NT2/D1 (cell line): ENCODE measurements around the gene KIAA1958.

ENCODE experiments used
- DNase-seq: peaks from one replicate; pipeline ENCODE4 v3.0.0-alpha.2; 2011; ENCODE audit warnings: low read depth, low spot score
- H3K27me3 ChIP-seq: 2 replicates; pipeline ENCODE4 v1.6.0; 2011; ENCODE audit warnings: mild to moderate bottlenecking; ENCODE audit not compliant: insufficient read length, insufficient read depth
- H3K36me3 ChIP-seq: 2 replicates; pipeline ENCODE4 v1.6.1; 2011; ENCODE audit warnings: mild to moderate bottlenecking, low read length, mixed read lengths; ENCODE audit not compliant: insufficient read depth, insufficient read length
- H3K4me1 ChIP-seq: 2 replicates; pipeline ENCODE4 v1.5.1; 2011; ENCODE audit not compliant: insufficient read depth, insufficient read length
- H3K4me3 ChIP-seq: 2 replicates; pipeline ENCODE4 v1.5.1; 2011; ENCODE audit warnings: low read depth; ENCODE audit not compliant: insufficient read length
- H3K9ac ChIP-seq: 2 replicates; pipeline ENCODE4 v1.6.0; 2011; ENCODE audit warnings: low read depth; ENCODE audit not compliant: insufficient read length
- H3K9me3 ChIP-seq: 2 replicates; pipeline ENCODE4 v1.5.1; 2011; ENCODE audit warnings: mild to moderate bottlenecking, low read length; ENCODE audit not compliant: insufficient read depth
- SUZ12 ChIP-seq: IDR thresholded peaks from 2 replicates; pipeline ENCODE4 v1.6.1; 2011; ENCODE audit not compliant: insufficient read length, insufficient read depth; ENCODE audit errors: extremely low read depth
- YY1 ChIP-seq: IDR thresholded peaks from 2 replicates; pipeline ENCODE4 v1.6.1; 2011; ENCODE audit not compliant: insufficient read length, insufficient read depth
- ZNF274 ChIP-seq: IDR thresholded peaks from 2 replicates; pipeline ENCODE4 v1.6.1; 2011; ENCODE audit warnings: mild to moderate bottlenecking, low read depth, low read length

The KIAA1958 gene

GRCh38 chr9:112542593-112543292, 56.1 kb downstream of the KIAA1958 start:
- no peak for DNase-seq
- Histone ChIP-seq H3K9me3 (peaks cover 10% of the 10 kb centered on the region), H3K27me3 (no peaks in the 10 kb centered on the region), H3K4me3 (no peak overlapping the region), H3K36me3 (no peaks in the 10 kb centered on the region), H3K9ac (no peak overlapping the region), H3K4me1 (no peaks in the 10 kb centered on the region)
- TF ChIP-seq SUZ12 (no peak), YY1 (no peak), ZNF274 (no peak)

DNA sequence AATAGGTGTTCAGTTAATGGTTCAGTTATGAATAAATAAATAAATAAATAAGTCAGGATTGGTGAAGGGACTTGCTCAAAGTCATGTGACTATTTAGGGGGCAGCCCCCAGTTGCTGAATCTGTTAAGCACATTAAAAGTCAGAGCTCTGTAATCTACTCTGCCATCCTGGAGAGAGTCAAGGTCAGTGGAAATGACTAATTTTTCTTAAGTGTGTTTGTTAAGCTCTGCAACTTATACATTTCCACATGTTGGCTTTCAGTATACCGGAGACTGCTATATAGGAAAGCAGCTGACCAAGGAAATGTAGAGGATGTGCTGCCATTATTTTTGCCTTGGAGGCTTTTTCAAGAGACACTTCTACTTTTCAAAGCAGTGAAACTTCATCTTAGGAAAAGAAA, 57.9 kb downstream of the KIAA1958 start:
- TF ChIP-seq ZNF274, result no peak
- no peak for TF ChIP-seq SUZ12
- no peak for TF ChIP-seq YY1
- peaks cover 21% of the 10 kb centered on the region for H3K9me3 ChIP-seq
- no peak overlapping the region for H3K9ac ChIP-seq
- H3K36me3 ChIP-seq, result no peaks in the 10 kb centered on the region
- no peak for DNase-seq
- no peak overlapping the region for H3K4me3 ChIP-seq
- peaks cover 2% of the 10 kb centered on the region for H3K4me1 ChIP-seq
- no peaks in the 10 kb centered on the region for H3K27me3 ChIP-seq

GRCh38 chr9:112545237-112545636, 58.6 kb downstream of the KIAA1958 start:
- no peak overlapping the region for H3K9ac ChIP-seq
- no peak overlapping the region for H3K4me3 ChIP-seq
- H3K4me1 ChIP-seq, result peaks cover 2% of the 10 kb centered on the region
- peaks cover 21% of the 10 kb centered on the region for H3K9me3 ChIP-seq
- H3K36me3 ChIP-seq, result no peaks in the 10 kb centered on the region
- H3K27me3 ChIP-seq, result no peaks in the 10 kb centered on the region
- DNase-seq, result no peak
- TF ChIP-seq SUZ12 (no peak), ZNF274 (no peak), YY1 (no peak)

- TF ChIP-seq SUZ12, result no peak
- no peak for TF ChIP-seq ZNF274
- TF ChIP-seq YY1, result no peak
- Histone ChIP-seq H3K27me3 (no peaks in the 10 kb centered on the region), H3K9me3 (peaks cover 21% of the 10 kb centered on the region), H3K36me3 (no peaks in the 10 kb centered on the region), H3K4me3 (no peak overlapping the region), H3K4me1 (peaks cover 2% of the 10 kb centered on the region), H3K9ac (no peak overlapping the region)
- no peak for DNase-seq
These were observed 59.8 kb downstream of the KIAA1958 start for GRCh38 chr9:112546149-112547012.

DNA sequence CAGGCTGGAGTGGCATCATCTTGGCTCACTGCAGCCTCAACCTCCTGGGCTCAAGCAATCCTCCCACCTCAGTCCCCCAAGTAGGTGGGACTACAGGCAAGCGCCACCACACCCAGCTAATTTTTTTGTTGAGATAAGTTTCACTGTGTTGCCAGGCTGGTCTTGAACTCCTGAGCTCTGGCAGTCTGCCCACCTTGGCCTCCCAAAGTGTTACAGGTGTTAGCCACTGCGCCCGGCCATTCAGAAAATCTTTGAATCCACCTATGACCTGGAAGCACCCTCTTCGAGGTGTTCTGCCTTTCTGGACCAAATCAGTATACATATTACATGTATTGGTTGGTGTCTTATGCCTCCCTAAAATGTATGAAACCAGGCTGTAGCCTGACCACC, 61.4 kb downstream of the KIAA1958 start:
- TF ChIP-seq SUZ12 (no peak), ZNF274 (no peak), YY1 (no peak)

GRCh38 chr9:112548836-112549595, 62.4 kb downstream of the KIAA1958 start:
- Histone ChIP-seq H3K4me1 (peaks cover 2% of the 10 kb centered on the region), H3K9ac (no peak overlapping the region), H3K36me3 (no peaks in the 10 kb centered on the region), H3K9me3 (peaks cover 21% of the 10 kb centered on the region), H3K4me3 (no peak overlapping the region), H3K27me3 (no peaks in the 10 kb centered on the region)
- no peak for TF ChIP-seq SUZ12
- TF ChIP-seq YY1, result no peak
- no peak for TF ChIP-seq ZNF274
- DNase-seq, result no peak

More for the DNA sequence above, 61.4 kb downstream of the KIAA1958 start:
- H3K9me3 ChIP-seq, result peaks cover 21% of the 10 kb centered on the region
- no peak for DNase-seq
- H3K36me3 ChIP-seq, result no peaks in the 10 kb centered on the region
- peaks cover 2% of the 10 kb centered on the region for H3K4me1 ChIP-seq
- no peak overlapping the region for H3K4me3 ChIP-seq
- H3K9ac ChIP-seq, result no peak overlapping the region
- no peaks in the 10 kb centered on the region for H3K27me3 ChIP-seq

DNA sequence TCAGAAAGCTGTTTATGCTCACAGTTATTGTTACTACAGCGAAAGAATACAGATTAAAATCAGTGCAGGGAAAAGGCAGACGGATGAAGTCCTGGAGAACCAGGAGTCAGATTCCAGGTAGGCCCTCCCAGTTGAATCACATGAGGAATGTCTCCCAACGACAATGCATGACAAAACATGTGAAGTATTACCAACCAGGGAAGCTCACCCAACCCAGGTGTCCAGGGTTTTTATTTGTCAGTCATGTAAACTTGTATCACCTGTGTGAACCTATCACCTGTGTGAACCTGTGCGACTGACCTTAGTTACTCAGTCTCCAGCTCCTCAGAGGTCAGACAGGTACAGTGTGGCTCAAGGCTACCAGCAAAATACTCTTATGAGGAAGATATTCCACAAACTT, 63.9 kb downstream of the KIAA1958 start:
- Histone ChIP-seq H3K9me3 (peaks cover 21% of the 10 kb centered on the region), H3K9ac (no peak overlapping the region), H3K27me3 (no peaks in the 10 kb centered on the region), H3K4me3 (no peak overlapping the region), H3K4me1 (peaks cover 2% of the 10 kb centered on the region), H3K36me3 (no peaks in the 10 kb centered on the region)
- DNase-seq, result no peak
- TF ChIP-seq SUZ12 (no peak), YY1 (no peak), ZNF274 (no peak)
